SIG-M5 (cell line): ENCODE results near the gene DCLRE1C.
"Not testable (repeated sequence)": the region's sequence is repeated elsewhere in the genome, so short reads cannot be mapped to it uniquely, and the experiment has no call there.

ENCODE experiments used
- DNase-seq: peaks from one replicate; lab custom pipeline; 2025; lab: John Stamatoyannopoulos, UW

Gene DCLRE1C

DNA sequence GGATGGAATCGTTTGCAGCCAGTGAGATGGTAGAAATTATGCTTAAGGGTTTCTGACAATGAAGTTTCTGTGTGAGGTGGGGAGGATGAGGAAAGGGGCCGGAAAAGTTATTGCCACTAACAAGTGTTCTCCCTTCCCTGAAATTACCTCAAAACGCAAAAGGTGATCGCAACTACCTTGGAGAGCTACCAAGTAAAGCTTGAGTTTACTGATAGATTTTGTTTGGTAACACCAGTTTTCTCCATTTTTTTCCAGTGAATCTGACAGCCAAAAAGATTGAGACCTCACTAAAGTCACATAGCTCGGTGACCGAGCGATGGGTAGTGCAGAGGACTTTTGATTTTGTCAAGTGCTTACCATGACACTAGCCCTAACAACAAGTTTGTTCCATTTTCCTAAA lies 73.7 kb downstream of the DCLRE1C start:
- DNase-seq = no peak

DNA sequence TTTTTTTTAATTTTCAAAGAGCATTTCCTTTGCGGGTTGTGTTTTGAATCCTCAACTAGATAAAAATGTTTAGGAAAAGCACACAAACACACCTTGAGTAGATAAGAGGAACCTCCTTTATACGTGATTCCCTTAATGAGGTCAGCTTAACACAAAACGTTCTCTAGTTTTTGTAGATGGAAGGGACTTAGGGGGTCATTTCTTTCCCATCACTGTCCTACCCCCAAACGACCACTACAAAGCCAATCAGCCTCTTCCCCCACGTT lies 74.0 kb downstream of the DCLRE1C start:
- DNase-seq = no peak

DNA sequence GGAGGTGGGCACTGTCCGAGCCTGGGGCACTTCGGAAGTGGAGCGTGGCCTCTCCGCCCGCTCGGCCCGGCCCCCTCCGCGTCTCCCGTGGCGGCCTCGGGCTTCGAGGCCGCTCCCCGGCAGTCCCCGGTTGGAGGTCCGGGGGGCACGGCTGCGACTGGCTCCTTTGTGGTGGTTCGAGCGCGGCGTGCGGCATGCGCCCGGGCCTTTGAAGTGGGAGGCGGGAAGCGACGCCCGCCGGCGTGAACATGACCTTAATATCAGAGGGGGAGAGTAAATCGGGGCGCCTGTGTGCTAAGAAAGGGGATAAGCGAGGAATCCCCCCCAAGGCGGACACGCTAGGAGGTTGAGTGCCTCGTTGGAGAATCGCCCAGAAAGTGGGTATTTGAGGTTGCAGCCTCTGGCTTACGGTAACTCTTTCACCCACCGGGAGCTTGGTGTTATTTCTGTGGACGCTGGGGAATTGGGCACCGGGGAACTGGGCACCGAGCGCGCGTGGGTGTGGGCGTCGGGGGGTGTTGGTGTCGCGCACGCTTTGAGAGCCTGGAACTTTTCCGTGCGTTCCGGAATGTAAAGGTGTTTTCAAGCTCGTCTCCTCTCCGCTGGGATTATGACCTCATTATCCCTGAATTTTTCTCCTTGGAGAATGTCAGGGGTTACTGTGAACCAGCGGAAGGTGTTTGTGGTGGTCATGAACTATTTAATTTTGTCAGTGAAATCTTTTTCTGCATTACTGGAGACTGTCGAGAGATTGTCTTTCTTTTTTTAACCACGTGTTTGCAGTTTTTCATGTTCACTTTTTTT lies 74.6 kb downstream of the DCLRE1C start:
- DNase-seq = no peak

DNA sequence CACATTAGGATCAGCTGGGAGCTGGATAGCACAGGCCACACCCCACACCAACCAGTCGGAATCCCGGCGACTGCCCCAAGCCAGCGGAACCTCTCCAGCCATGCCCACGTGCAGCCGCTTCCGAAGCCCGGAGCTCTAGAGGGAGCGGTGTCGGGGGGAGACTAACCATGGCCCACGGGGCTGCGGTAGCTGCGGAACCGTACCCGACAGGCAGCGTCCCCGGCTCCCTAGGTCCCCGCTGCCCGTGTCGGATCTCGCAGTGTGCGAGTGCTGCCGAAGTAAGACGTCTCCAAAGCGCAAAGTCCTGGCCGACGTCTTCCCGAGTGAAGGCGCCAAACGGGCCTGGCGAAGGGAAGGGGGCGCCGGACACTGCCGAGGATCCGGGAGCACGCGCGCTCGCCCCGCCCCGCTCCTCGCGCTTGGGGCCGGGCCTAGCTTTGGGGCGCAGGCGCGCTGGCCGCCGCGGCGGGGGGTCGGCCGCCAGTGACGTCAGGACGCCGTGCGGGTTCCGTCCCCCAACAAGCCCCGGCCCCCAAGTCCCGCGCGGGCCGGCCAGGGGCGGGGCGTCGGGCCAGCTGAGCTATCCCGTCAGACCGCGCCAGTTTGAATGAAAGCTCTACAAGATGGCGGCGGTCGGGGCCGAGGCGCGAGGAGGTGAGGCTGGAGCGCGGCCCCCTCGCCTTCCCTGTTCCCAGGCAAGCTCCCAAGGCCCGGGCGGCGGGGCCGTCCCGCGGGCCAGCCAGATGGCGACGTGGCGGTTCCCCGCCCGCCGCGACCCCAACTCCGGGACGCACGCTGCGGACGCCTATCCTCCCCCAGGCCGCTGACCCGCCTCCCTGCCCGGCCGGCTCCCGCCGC lies 75.4 kb downstream of the DCLRE1C start, which contains the start of gene SUV39H2:
Gene SUV39H2, plus strand, starts transcription at position 601 of the 858 bp plus-strand sequence. Its CDS starts 23 bp downstream, at position 624.
- DNase-seq = peak; percentile 36

DNA sequence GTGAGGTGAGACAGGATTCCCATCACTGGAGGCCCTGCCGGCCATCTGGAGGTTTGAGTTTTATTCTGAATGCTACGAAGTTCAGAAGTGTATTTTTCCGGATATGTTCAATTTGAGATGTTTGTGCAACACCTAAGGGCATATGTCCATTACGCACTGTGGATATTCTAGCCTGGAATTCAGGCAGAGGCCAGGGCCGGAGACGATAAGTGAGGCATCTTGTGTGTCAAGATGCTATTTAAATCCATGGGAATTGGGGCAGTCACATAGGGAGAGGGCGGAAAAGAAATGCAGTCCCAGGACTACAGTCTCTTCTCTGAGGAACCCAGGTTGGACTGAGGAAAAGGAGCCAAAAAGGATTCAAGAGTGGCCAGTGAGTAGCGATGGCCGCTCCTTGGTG lies 77.1 kb downstream of the DCLRE1C start:
- no peak for DNase-seq

DNA sequence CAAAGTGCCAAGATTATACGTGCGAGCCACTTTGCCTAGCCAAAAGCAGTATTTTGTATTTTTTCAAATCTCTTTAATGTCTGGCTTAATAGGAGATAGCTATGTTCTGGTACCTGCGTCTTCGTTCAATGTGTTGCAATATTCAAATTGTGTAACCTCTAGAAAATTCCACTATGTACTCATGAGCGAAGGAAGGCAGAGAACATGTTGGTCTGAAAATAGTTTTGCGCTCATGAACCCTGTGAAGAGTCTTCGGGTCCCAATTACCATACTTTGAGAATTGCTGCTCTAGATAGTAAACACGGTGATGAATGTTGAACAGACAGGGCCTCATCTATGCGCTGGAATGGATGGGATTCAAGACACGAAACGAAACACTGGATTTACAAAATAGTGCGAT lies 78.0 kb downstream of the DCLRE1C start:
- DNase-seq = no peak

DNA sequence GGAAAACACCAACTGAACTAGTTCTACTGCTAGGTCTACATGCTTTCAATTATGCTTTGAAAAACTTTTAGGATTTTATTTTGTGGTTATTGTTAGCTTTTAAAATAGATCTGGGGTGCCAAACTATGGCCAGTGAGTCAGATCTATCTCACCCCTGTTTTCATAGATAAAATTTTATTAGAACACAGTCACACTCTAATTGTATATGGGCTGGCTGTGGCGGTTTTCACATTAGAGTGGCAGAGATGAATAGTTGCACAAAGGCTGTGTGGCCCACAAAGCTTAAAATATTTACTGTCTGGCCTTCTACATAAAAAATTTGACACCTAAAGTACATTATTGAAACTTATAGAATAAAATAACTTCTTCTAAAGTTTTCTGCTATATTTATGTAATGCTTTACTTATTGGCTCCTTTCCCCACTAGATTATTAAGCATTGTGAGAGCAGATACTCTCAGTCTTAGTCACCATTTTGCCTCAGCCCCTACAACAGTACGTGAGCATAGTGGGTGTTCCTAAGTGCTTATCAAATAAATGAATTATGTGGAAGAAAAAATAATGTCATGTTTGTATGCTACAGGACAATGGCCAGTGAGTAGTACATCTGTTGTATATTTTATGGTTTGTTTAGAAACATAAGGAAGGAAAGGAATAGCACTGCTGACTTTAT lies 80.7 kb downstream of the DCLRE1C start:
- no peak for DNase-seq

DNA sequence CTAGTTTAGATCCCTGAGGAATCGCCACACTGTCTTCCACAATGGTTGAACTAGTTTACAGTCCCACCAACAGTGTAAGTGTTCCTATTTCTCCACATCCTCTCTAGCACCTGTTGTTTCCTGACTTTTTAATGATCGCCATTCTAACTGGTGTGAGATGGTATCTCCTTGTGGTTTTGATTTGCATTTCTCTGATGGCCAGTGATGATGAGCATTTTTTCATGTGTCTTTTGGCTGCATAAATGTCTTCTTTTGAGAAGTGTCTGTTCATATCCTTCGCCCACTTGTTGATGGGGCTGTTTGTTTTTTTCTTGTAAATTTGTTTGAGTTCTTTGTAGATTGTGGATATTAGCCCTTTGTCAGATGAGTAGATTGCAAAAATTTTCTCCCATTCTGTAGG lies 89.0 kb downstream of the DCLRE1C start:
- DNase-seq = not testable (repeated sequence)

DNA sequence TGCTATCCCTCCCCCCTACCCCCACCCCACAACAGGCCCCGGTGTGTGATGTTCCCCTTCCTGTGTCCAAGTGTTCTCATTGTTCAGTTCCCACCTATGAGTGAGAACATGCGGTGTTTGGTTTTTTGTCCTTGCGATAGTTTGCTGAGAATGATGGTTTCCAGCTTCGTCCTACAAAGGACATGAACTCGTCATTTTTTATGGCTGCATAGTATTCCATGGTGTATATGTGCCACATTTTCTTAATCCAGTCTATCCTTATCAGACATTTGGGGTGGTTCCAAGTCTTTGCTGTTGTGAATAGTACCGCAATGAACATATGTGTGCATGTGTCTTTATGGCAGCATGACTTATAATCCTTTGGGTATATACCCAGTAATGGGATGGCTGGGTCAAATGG lies 89.4 kb downstream of the DCLRE1C start:
- DNase-seq = not testable (repeated sequence)

DNA sequence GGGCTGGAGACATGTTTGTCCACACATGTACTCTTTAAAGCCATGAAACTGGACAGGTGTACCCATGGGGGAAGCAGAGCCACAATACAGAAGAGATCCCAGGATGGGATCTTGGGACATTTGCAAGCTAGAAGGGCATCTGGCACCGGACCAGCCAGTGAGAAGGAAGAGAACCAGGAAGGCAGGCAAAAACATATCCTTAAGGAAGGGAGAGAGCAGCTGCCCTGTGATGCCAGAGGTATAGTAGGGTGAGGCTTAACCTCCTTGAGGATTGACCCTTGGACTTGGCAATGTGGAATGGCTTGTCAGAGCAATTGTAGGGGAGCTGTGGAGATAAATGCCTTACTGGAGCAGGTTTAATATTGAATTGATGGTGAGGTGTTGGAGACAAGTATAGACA lies 93.1 kb downstream of the DCLRE1C start:
- DNase-seq = no peak

DNA sequence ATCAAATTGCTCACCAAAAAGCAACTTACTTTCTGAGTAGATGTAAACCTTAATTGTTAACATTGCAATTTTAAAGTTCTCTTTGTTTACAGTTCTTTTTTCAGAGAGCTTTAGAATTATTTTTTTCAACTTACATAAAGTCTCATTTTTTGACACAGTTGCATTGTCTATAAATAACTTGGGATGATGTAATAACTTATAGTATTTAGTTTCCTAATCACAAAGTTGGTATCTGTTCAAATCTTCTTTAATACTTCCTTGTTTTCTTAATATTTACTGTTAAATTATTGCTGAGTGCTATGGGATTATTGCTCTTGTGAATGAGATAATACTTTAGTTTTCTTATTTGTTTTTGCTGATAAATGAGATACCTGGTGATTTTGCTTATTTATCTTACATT lies 94.1 kb downstream of the DCLRE1C start:
- no peak for DNase-seq

DNA sequence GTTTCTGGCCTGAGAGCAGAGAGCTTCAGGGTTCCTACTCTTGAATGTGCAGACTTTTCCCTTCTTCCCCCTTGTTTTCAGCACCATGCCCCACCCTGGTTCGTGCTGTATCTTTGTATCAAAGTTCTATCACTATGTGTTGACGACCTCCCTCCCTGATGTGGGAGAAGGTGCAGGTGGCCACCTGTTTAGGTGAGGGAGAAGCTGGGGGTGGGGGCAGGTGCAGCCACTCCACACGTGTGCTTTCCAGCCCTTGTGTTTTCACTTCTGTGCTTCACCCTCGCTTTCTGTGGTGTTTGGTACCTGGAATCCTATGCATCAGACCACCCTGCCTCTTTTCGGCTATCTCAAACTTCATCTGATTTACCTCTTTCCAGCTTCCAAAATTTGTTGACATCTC lies 94.9 kb downstream of the DCLRE1C start:
- no peak for DNase-seq

DNA sequence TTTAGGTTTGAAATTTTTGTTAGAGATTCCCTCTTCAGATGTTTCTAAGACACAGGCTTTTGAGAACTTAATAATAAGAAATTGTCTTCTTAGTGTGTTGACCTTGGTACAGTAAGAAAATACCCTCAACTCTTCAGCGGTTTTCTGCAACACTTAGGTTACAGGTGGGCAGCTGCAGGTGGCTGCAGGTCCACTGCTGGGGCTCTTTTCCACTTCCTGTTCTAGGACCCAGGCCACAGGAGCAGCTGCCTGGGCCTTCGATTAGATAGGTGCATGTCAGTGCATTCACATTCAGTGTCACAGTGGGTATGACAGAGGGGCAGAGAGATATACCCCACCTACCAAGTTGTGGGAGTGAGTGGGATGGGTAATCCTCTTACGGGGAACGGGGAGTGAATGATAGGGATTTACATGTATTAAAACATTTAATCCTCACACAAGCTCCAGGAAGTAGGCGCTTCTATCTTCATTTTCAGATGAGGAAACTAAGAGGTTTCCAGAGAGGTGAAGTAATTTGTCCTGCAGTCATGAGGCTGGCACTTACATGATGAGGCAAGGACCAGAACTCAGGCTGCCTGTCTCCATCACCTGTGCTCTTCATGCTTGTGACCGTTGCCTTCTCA lies 95.4 kb downstream of the DCLRE1C start:
- no peak for DNase-seq

DNA sequence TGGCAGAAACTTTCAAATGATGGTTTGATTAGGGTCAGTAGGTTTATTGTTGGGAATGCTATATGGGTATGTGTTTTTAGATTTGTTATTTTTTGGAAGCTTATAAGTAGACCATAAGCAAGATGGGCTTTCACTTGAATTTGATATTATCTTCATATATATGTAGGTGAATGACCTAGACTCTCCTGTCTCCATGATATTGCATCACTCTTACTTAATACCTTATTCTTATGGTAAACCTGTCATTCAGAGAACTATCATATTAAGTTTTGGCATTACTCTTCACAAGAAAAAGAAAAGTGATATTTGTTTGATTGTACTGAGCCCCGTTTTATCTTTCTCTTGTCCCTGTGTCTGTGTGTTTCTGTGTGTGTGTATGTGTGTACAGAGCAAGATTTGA lies 98.4 kb downstream of the DCLRE1C start:
- no peak for DNase-seq

DNA sequence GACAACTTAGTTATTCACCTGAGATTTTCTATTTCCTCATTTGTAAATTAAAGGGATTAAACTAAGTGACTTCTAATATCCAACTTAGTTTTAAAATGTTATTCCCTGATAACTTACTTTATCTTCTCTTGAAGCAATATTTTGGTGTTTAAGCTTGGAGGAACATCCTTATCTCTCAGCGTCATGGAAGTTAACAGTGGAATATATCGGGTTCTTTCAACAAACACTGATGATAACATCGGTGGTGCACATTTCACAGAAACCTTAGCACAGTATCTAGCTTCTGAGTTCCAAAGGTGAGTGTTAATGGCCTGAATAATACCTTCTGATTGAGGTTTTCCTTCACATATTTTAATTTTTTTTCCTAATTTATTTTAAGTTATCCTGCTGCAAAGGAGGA lies 101.7 kb downstream of the DCLRE1C start:
- DNase-seq = no peak
